NOMO-1 treated with dmso at 0.1 percent for 144 hours (cell line): ENCODE data around the gene CKM.
"Not testable (repeated sequence)": the region's sequence is repeated elsewhere in the genome, so short reads cannot be mapped to it uniquely, and the experiment has no call there.

ENCODE experiments used
- DNase-seq: peaks from one replicate; lab custom pipeline; 2025; ENCODE audit not compliant: unreplicated experiment; lab: John Stamatoyannopoulos, UW

The CKM gene

GRCh38 chr19:45293682-45294081 lies 29.0 kb downstream of the CKM start:
- no peak for DNase-seq

GRCh38 chr19:45291834-45292233 lies 30.8 kb downstream of the CKM start:
- DNase-seq = no peak

- no peak for DNase-seq
Measured at GRCh38 chr19:45290381-45290931, 32.2 kb downstream of the CKM start.

GRCh38 chr19:45283443-45284033 lies 39.1 kb downstream of the CKM start:
- no peak for DNase-seq

GRCh38 chr19:45280471-45280961 lies 42.2 kb downstream of the CKM start:
- peak; percentile 17 for DNase-seq

- no peak for DNase-seq
Measured at GRCh38 chr19:45279587-45280192, 43.0 kb downstream of the CKM start.

- DNase-seq = no peak
Measured at GRCh38 chr19:45278087-45278486, 44.6 kb downstream of the CKM start.

GRCh38 chr19:45276284-45276687 lies 46.4 kb downstream of the CKM start:
- DNase-seq = no peak

GRCh38 chr19:45275370-45275971 lies 47.2 kb downstream of the CKM start:
- no peak for DNase-seq

GRCh38 chr19:45273521-45273855 lies 49.2 kb downstream of the CKM start:
- no peak for DNase-seq

- no peak for DNase-seq
Measured at GRCh38 chr19:45271735-45272108, 51.0 kb downstream of the CKM start.

- no peak for DNase-seq
Measured at GRCh38 chr19:45271098-45271734, 51.5 kb downstream of the CKM start.

GRCh38 chr19:45269939-45270338 lies 52.7 kb downstream of the CKM start:
- not testable (repeated sequence) for DNase-seq

- DNase-seq = no peak
Measured at GRCh38 chr19:45267296-45267695, 55.4 kb downstream of the CKM start.

- no peak for DNase-seq
Measured at GRCh38 chr19:45265375-45265774, 57.3 kb downstream of the CKM start.

GRCh38 chr19:45264781-45265317 lies 57.8 kb downstream of the CKM start:
- DNase-seq = no peak

- DNase-seq = no peak
Measured at GRCh38 chr19:45263013-45263412, 59.7 kb downstream of the CKM start.

- DNase-seq = no peak
Measured at GRCh38 chr19:45262570-45262969, 60.1 kb downstream of the CKM start.

- DNase-seq = no peak
Measured at GRCh38 chr19:45258862-45259261, 63.8 kb downstream of the CKM start.

GRCh38 chr19:45256836-45257235 lies 65.8 kb downstream of the CKM start:
- no peak for DNase-seq
